ENCODE data around the gene WEE1. TPM values are rescaled to one million over a fixed set of nuclear protein-coding genes. Genes with fewer than 3 reads are reported as not detected.
A peak's percentile ranks its signal among the peaks of the same experiment; 100 is the strongest.

Gene WEE1
- total RNA-seq, 2 donors from 2014 or later, result 80.1 to 93.5 TPM

- H3K4me1 Mint-ChIP-seq, result peaks cover 23% of the 10 kb centered on the region
- no peak overlapping the region for H3K4me3 Mint-ChIP-seq
- H3K9ac ChIP-seq (ENCODE audit: extremely low read depth, low read length, poor library complexity, severe bottlenecking), result no peak overlapping the region
- no peak overlapping the region for H3K4me3 ChIP-seq (ENCODE audit: low read length)
- no peaks in the 10 kb centered on the region for H3K36me3 ChIP-seq (ENCODE audit: control insufficient read depth, insufficient read depth, low read length)
- no peak overlapping the region for H3K27ac Mint-ChIP-seq
- peaks cover 4% of the 10 kb centered on the region for H3K4me1 ChIP-seq (ENCODE audit: control insufficient read depth, insufficient read depth, low read length)
- TF ChIP-seq CTCF (conservative IDR thresholded peaks at IDR 0.05), result no peak
- DNase-seq, result peak; percentile 25
- H3K27ac ChIP-seq (ENCODE audit: low read depth, low read length), result no peak overlapping the region
- no peaks in the 10 kb centered on the region for H3K27me3 ChIP-seq (ENCODE audit: control insufficient read depth, insufficient read depth, low read length, poor library complexity, severe bottlenecking)
- H3K9me3 Mint-ChIP-seq, result peaks cover 2% of the 10 kb centered on the region
- H3K27me3 Mint-ChIP-seq (ENCODE audit: insufficient read depth), result no peaks in the 10 kb centered on the region
- WGBS, 2 experiments (ENCODE audit: insufficient coverage in 1 of 2, insufficient read length in 1 of 2), result 91 to 97% methylated on average over 4 to 5 of the region's 6 CpGs
- no peaks in the 10 kb centered on the region for H3K36me3 Mint-ChIP-seq (ENCODE audit: low read depth)
- H3K9me3 ChIP-seq (ENCODE audit: control insufficient read depth, low read length), result no peaks in the 10 kb centered on the region
Measured at GRCh38 chr11:9604134-9604533, 30.7 kb downstream of the WEE1 start.

- H3K36me3 Mint-ChIP-seq (ENCODE audit: low read depth), result no peaks in the 10 kb centered on the region
- no peaks in the 10 kb centered on the region for H3K27me3 Mint-ChIP-seq (ENCODE audit: insufficient read depth)
- H3K4me3 Mint-ChIP-seq, result no peak overlapping the region
- peaks cover 2% of the 10 kb centered on the region for H3K9me3 Mint-ChIP-seq
- no peak for TF ChIP-seq CTCF (conservative IDR thresholded peaks at IDR 0.05)
- Histone ChIP-seq H3K4me3 (ENCODE audit: low read length) (no peak overlapping the region), H3K9ac (ENCODE audit: extremely low read depth, low read length, poor library complexity, severe bottlenecking) (no peak overlapping the region), H3K27me3 (ENCODE audit: control insufficient read depth, insufficient read depth, low read length, poor library complexity, severe bottlenecking) (no peaks in the 10 kb centered on the region), H3K36me3 (ENCODE audit: control insufficient read depth, insufficient read depth, low read length) (no peaks in the 10 kb centered on the region), H3K9me3 (ENCODE audit: control insufficient read depth, low read length) (no peaks in the 10 kb centered on the region), H3K4me1 (ENCODE audit: control insufficient read depth, insufficient read depth, low read length) (peaks cover 4% of the 10 kb centered on the region), H3K27ac (ENCODE audit: low read depth, low read length) (no peak overlapping the region)
- 93 to 98% methylated on average over 5 of the region's 5 CpGs for WGBS, 2 experiments (ENCODE audit: insufficient coverage in 1 of 2, insufficient read length in 1 of 2)
- no peak overlapping the region for H3K27ac Mint-ChIP-seq
- H3K4me1 Mint-ChIP-seq, result peaks cover 23% of the 10 kb centered on the region
- no peak for DNase-seq
Measured at GRCh38 chr11:9605742-9606141, 32.3 kb downstream of the WEE1 start.

- Histone ChIP-seq H3K4me3 (ENCODE audit: low read length) (no peak overlapping the region), H3K27me3 (ENCODE audit: control insufficient read depth, insufficient read depth, low read length, poor library complexity, severe bottlenecking) (no peaks in the 10 kb centered on the region), H3K27ac (ENCODE audit: low read depth, low read length) (no peak overlapping the region), H3K9ac (ENCODE audit: extremely low read depth, low read length, poor library complexity, severe bottlenecking) (no peak overlapping the region), H3K36me3 (ENCODE audit: control insufficient read depth, insufficient read depth, low read length) (no peaks in the 10 kb centered on the region), H3K4me1 (ENCODE audit: control insufficient read depth, insufficient read depth, low read length) (no peaks in the 10 kb centered on the region), H3K9me3 (ENCODE audit: control insufficient read depth, low read length) (no peaks in the 10 kb centered on the region)
- Mint-ChIP-seq H3K27ac (peak overlapping the region; percentile 4), H3K27me3 (ENCODE audit: insufficient read depth) (no peaks in the 10 kb centered on the region), H3K9me3 (no peaks in the 10 kb centered on the region), H3K4me3 (no peak overlapping the region), H3K4me1 (peaks cover 19% of the 10 kb centered on the region), H3K36me3 (ENCODE audit: low read depth) (no peaks in the 10 kb centered on the region)
- WGBS, 2 experiments (ENCODE audit: insufficient coverage in 1 of 2, insufficient read length in 1 of 2), result 67 to 71% methylated on average over 8 to 9 of the region's 9 CpGs
- DNase-seq, result peak; percentile 82
- TF ChIP-seq CTCF (conservative IDR thresholded peaks at IDR 0.05), result peak; percentile 70
Measured at GRCh38 chr11:9606809-9607510, 33.5 kb downstream of the WEE1 start.
